Stomach (tissue), 4 donors: ENCODE results near the gene PFKP.

Experiments
- CTCF ChIP-seq, 7 experiments: fragments of 450-650 bp in 4 of 7; fragments of 200-600 bp in 3 of 7; sonication (generic) in 3 of 7; IDR thresholded peaks; one replicate each; pipeline ENCODE4 v1.5.1; 2016 to 2019; ENCODE audit warnings: antibody characterized with exemption in 7 of 7, control low read depth in 2 of 7, mild to moderate bottlenecking in 1 of 7
- EP300 ChIP-seq: sonication (generic); formaldehyde crosslinking; IDR thresholded peaks from one replicate; pipeline ENCODE4 v1.6.1; 2017; ENCODE audit warnings: antibody characterized with exemption
- POLR2A ChIP-seq, 4 donors: fragments of 450-650 bp; IDR thresholded peaks; one replicate each; pipeline ENCODE4 v1.6.1; 2016; ENCODE audit warnings: antibody characterized with exemption in 4 of 4, control low read depth in 2 of 4, mild to moderate bottlenecking in 1 of 4, moderate library complexity in 1 of 4
- POLR2AphosphoS5 ChIP-seq, 3 donors: sonication (generic); formaldehyde crosslinking; IDR thresholded peaks; one replicate each; pipeline ENCODE4 v1.6.1; 2016; ENCODE audit warnings: antibody characterized with exemption in 3 of 3

GRCh38 chr10:3133948-3134347, 66.6 kb downstream of the PFKP start:
- no peak for TF ChIP-seq CTCF (IDR thresholded peaks at IDR 0.05)
- no peak for TF ChIP-seq POLR2A (IDR thresholded peaks at IDR 0.05)
- no peak for TF ChIP-seq EP300
- TF ChIP-seq POLR2AphosphoS5 (IDR thresholded peaks at IDR 0.05), result no peak
